Peyer's patch (tissue), 4 donors: ENCODE results near the gene TCF4. TPM values are rescaled to one million over a fixed set of nuclear protein-coding genes. Genes with fewer than 3 reads are reported as not detected.

Experiments
- DNase-seq, 3 donors: peaks; one replicate each; pipeline ENCODE4 v3.0.0-alpha.2; 2017 to 2019
- H3K27ac ChIP-seq, 4 donors: fragments of 200-600 bp; sonication (generic); one replicate each; pipeline ENCODE4 v1.5.1; 2016 to 2019
- H3K27me3 ChIP-seq, 2 donors: fragments of 200-600 bp; sonication (generic); one replicate each; pipeline ENCODE4 v1.5.1; 2019
- H3K36me3 ChIP-seq, 3 donors: fragments of 200-600 bp; sonication (generic); one replicate each; pipeline ENCODE4 v1.5.1; 2016 to 2019
- H3K4me1 ChIP-seq, 4 donors: fragments of 200-600 bp; sonication (generic); one replicate each; pipeline ENCODE4 v1.5.1; 2016 to 2019
- H3K4me3 ChIP-seq, 4 donors: fragments of 200-600 bp; sonication (generic); 1 replicate in 3 of 4; 2 replicates in 1 of 4; pipeline ENCODE4 v1.5.1; 2016 to 2019; ENCODE audit warnings: mild to moderate bottlenecking in 1 of 4
- H3K9me3 ChIP-seq, 4 donors: fragments of 200-600 bp; sonication (generic); one replicate each; pipeline ENCODE4 v1.5.1; 2016 to 2019; ENCODE audit warnings: mild to moderate bottlenecking in 1 of 4
- POLR2A ChIP-seq, 2 donors: fragments of 450-650 bp; IDR thresholded peaks; one replicate each; pipeline ENCODE4 v1.5.1; 2017; ENCODE audit warnings: antibody characterized with exemption in 2 of 2, mild to moderate bottlenecking in 2 of 2, moderate library complexity in 2 of 2
- total RNA-seq, 4 donors: library from RNA; depleted of rRNA; stranded (reverse); fragments of >200 nt; gene quantifications; one replicate each; pipeline ENCODE4 v1.1.0, GENCODE V29; 2016
- TF ChIP-seq, protein P1 (sequence below), 6 experiments: fragments of 450-650 bp in 4 of 6; fragments of 200-600 bp in 2 of 6; sonication (generic) in 1 of 6; IDR thresholded peaks; one replicate each; pipeline ENCODE4 v1.5.1; 2017 to 2019; ENCODE audit warnings: antibody characterized with exemption in 6 of 6, mild to moderate bottlenecking in 3 of 6, moderate library complexity in 1 of 6

TCF4 gene
- total RNA-seq, 4 donors from 2014 or later = 11.9 to 190 (median 33.8) TPM

DNA sequence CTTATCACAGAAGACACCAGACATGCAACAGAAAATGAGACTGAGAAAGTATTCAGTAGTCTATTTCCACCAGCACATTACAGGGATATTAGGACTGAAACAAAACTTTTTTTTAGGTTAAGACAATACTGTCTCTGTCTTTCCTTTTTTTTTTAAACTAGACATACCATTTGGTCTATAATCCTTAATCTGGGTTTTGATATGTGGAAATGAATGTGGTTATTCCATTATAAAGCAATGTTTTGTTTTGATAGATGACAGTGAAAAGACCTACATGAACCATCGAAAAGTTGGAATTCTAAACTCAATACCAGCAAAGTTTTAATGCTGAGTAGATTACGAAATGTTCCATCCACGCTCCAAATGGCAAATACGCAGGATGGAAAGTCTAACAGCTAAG lies 123.4 kb downstream of the TCF4 start:
- Histone ChIP-seq H3K4me1 (no peaks in the 10 kb centered on the region), H3K36me3 (no peaks in the 10 kb centered on the region), H3K27ac (no peak overlapping the region), H3K9me3 (no peaks in the 10 kb centered on the region), H3K27me3 (no peaks in the 10 kb centered on the region), H3K4me3 (no peak overlapping the region)
- no peak for DNase-seq
- no peak for TF ChIP-seq POLR2A (IDR thresholded peaks at IDR 0.05)
- TF ChIP-seq, protein P1, sequence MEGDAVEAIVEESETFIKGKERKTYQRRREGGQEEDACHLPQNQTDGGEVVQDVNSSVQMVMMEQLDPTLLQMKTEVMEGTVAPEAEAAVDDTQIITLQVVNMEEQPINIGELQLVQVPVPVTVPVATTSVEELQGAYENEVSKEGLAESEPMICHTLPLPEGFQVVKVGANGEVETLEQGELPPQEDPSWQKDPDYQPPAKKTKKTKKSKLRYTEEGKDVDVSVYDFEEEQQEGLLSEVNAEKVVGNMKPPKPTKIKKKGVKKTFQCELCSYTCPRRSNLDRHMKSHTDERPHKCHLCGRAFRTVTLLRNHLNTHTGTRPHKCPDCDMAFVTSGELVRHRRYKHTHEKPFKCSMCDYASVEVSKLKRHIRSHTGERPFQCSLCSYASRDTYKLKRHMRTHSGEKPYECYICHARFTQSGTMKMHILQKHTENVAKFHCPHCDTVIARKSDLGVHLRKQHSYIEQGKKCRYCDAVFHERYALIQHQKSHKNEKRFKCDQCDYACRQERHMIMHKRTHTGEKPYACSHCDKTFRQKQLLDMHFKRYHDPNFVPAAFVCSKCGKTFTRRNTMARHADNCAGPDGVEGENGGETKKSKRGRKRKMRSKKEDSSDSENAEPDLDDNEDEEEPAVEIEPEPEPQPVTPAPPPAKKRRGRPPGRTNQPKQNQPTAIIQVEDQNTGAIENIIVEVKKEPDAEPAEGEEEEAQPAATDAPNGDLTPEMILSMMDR (IDR thresholded peaks at IDR 0.05) = no peak

DNA sequence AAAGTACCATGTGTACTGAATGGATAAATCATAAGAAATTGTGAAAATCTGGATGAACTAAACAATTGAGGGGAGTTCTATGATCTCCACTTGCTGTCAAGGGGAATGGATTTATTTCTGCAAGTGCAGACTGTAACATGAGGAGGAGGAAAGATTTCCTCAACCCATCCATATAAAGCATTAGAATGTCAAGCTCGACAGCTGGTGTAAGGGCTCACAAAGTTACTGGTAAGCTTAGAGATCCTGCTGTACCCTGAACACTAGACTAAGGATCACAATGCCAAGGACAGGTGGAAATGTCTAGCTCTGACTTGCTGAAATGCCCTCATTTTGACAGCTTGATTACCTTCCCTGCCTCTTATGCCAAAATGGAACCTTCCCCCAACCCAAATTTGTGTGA lies 125.3 kb downstream of the TCF4 start:
- Histone ChIP-seq H3K27me3 (no peaks in the 10 kb centered on the region), H3K36me3 (no peaks in the 10 kb centered on the region), H3K4me1 (no peaks in the 10 kb centered on the region), H3K27ac (no peak overlapping the region), H3K9me3 (no peaks in the 10 kb centered on the region), H3K4me3 (no peak overlapping the region)
- DNase-seq = no peak
- TF ChIP-seq, protein P1 (IDR thresholded peaks at IDR 0.05) = no peak

DNA sequence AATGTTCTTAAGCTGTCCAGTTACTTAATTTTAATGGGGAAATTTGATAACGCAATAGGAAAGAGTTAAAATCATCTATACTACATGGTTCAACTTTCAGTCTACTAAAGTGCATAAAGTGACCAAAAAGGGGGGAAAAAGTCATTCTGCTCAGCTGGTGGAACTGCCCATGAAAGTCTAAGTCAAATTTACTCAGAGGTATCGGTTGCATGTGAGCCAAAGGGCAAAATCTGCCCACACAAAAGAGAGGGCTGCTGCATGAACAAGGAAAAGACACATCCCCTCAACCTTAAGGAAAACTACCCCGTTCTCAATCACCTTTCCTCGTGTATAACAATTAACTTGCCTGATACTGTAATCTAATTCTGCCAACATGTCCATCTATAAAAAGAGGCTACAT lies 126.1 kb downstream of the TCF4 start:
- no peaks in the 10 kb centered on the region for H3K4me1 ChIP-seq
- no peaks in the 10 kb centered on the region for H3K36me3 ChIP-seq
- TF ChIP-seq, protein P1 (IDR thresholded peaks at IDR 0.05) = no peak
- TF ChIP-seq POLR2A (IDR thresholded peaks at IDR 0.05) = no peak
- H3K27me3 ChIP-seq = no peaks in the 10 kb centered on the region
- no peak for DNase-seq
- H3K4me3 ChIP-seq = no peak overlapping the region
- H3K9me3 ChIP-seq = no peaks in the 10 kb centered on the region
- no peak overlapping the region for H3K27ac ChIP-seq

DNA sequence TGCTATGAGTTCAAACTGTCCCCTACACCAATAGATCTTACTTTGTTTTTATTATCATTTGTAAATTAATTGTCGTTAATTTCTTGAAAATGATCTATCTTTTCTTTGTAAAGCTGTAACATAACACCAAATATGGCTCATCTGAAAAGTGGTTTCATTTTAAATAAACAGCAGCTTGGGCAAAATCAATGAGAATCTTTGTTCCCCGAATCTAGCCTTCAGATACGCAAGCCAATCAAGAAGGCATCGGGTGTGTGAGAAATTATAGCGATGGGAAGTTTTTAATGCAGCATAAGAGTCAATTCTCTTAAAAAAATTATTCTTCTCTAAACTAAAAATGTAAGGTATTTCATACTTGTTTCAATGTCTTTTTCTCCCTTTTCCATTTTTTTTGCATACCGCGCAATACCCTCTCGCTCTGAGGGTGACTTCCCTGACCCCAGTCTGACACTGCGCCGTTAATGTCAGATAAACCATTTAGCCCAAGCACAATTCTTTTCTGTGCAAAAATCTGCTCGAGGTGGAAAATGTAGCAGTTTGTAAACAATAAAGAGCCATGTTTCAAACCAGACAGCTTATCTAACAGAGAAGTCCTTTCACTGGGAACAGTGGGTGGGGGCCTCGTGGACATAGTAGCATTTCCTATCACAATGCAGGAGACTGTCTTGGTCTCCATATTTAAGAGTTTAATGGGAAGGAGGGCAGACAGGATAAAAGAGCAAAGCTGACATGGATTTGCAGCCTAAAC lies 129.4 kb downstream of the TCF4 start:
- H3K27ac ChIP-seq = no peak overlapping the region
- H3K36me3 ChIP-seq = no peaks in the 10 kb centered on the region
- no peak for DNase-seq
- TF ChIP-seq POLR2A (IDR thresholded peaks at IDR 0.05) = no peak
- TF ChIP-seq, protein P1 (IDR thresholded peaks at IDR 0.05) = no peak
- H3K9me3 ChIP-seq = no peaks in the 10 kb centered on the region
- no peaks in the 10 kb centered on the region for H3K4me1 ChIP-seq
- H3K27me3 ChIP-seq = no peaks in the 10 kb centered on the region
- H3K4me3 ChIP-seq = no peak overlapping the region

DNA sequence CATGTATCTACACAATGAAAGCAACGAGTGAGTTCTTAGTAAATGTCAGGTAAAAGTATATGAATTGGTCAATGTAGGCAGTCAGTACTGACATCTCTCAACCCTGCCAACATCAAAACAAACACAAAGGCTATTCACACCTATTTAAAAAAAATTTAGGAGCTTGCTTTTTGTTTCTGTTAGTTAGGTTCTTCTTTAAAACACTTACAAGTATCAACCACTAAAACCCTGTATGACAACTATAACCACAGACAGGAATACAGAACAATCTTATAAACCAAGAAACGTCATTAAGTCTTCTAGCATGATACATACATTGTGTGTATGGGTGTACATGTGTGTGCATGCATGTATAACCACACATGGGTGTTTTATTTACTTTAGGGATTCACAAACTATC lies 131.0 kb downstream of the TCF4 start:
- TF ChIP-seq POLR2A (IDR thresholded peaks at IDR 0.05) = no peak
- TF ChIP-seq, protein P1 (IDR thresholded peaks at IDR 0.05) = no peak
- DNase-seq = no peak
- H3K36me3 ChIP-seq = no peaks in the 10 kb centered on the region
- H3K27ac ChIP-seq = no peak overlapping the region
- H3K4me3 ChIP-seq = no peak overlapping the region
- H3K27me3 ChIP-seq = no peaks in the 10 kb centered on the region
- H3K4me1 ChIP-seq = no peaks in the 10 kb centered on the region
- H3K9me3 ChIP-seq = no peaks in the 10 kb centered on the region
